Measurements from ENCODE around the gene FANK1.

GRCh38 chr10:125992254-125992653, 95.9 kb downstream of the FANK1 start:
- no peak for TF ChIP-seq POLR2A (IDR thresholded peaks at IDR 0.05; ENCODE audit: low read depth, low read length)
- no peak for TF ChIP-seq TAF1 (IDR thresholded peaks at IDR 0.05; ENCODE audit: borderline replicate concordance, low read depth, low read length)
